ENCODE results near the gene CYB5R4. TPM values are rescaled to one million over a fixed set of nuclear protein-coding genes. Genes with fewer than 3 reads are reported as not detected.

The CYB5R4 gene
- total RNA-seq, 1 donor from 2014 or later: 37.3 TPM

DNA sequence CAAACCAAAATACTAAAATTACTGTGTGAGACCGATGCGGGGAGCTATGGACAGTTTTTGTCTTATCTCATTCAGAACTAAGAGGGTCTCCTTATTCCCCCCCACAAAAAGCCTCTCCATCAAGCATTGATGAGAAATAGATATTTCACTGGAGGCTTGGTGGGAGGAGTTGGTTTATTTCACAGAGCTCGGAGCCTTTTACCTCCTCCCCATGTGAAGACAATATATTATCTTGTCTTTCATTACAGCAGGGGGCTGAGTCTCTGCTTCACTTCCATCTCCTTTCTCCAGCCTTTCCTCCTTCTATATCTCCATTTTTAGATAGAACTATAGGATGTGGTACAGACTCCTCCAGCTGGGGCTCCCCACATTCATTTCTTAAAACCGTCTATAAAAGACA lies 144.2 kb downstream of the CYB5R4 start:
- H3K4me3 Mint-ChIP-seq: no peak overlapping the region
- H3K27ac Mint-ChIP-seq: no peak overlapping the region
- POLR2A ChIA-PET: no interaction called here
- DNase-seq (no peak), ATAC-seq (ENCODE audit: low read depth) (no peak)
- CTCF ChIA-PET: no interaction called here
- peaks cover 8% of the 10 kb centered on the region for H3K27me3 Mint-ChIP-seq
- H3K4me1 Mint-ChIP-seq: no peaks in the 10 kb centered on the region
- no peaks in the 10 kb centered on the region for H3K9me3 Mint-ChIP-seq
- intact Hi-C loops (cut with micrococcal nuclease): no loop called here
- H3K36me3 Mint-ChIP-seq (ENCODE audit: low read depth): no peaks in the 10 kb centered on the region
- TF ChIP-seq, protein P1, sequence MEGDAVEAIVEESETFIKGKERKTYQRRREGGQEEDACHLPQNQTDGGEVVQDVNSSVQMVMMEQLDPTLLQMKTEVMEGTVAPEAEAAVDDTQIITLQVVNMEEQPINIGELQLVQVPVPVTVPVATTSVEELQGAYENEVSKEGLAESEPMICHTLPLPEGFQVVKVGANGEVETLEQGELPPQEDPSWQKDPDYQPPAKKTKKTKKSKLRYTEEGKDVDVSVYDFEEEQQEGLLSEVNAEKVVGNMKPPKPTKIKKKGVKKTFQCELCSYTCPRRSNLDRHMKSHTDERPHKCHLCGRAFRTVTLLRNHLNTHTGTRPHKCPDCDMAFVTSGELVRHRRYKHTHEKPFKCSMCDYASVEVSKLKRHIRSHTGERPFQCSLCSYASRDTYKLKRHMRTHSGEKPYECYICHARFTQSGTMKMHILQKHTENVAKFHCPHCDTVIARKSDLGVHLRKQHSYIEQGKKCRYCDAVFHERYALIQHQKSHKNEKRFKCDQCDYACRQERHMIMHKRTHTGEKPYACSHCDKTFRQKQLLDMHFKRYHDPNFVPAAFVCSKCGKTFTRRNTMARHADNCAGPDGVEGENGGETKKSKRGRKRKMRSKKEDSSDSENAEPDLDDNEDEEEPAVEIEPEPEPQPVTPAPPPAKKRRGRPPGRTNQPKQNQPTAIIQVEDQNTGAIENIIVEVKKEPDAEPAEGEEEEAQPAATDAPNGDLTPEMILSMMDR (IDR thresholded peaks at IDR 0.05): no peak

DNA sequence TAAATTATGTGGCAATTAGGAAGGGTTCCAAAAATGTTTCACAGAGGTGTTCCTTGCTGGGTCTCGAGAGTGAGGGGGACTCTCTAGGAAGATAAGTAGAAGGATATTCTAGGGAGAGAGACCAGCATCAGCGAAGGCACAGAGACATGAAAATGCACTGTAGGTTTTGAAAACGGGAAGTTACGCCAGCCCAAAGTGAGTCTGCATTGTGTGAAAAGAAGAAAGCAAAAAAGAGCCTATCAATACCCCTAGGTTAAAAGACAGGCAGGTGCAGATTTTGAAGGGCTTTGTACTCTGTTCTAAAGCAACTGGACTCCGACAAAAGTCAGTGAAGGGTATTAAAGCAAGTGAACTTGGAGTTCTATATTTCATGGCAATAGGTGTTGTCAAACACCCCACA lies 148.4 kb downstream of the CYB5R4 start:
- CTCF ChIA-PET: no interaction called here
- Mint-ChIP-seq H3K36me3 (ENCODE audit: low read depth) (no peaks in the 10 kb centered on the region), H3K27ac (no peak overlapping the region), H3K9me3 (no peaks in the 10 kb centered on the region), H3K4me1 (no peaks in the 10 kb centered on the region), H3K27me3 (peaks cover 12% of the 10 kb centered on the region), H3K4me3 (no peak overlapping the region)
- TF ChIP-seq, protein P1 (IDR thresholded peaks at IDR 0.05): no peak
- intact Hi-C loops (cut with micrococcal nuclease): no loop called here
- POLR2A ChIA-PET: no interaction called here
- ATAC-seq (ENCODE audit: low read depth): no peak
- DNase-seq: no peak

DNA sequence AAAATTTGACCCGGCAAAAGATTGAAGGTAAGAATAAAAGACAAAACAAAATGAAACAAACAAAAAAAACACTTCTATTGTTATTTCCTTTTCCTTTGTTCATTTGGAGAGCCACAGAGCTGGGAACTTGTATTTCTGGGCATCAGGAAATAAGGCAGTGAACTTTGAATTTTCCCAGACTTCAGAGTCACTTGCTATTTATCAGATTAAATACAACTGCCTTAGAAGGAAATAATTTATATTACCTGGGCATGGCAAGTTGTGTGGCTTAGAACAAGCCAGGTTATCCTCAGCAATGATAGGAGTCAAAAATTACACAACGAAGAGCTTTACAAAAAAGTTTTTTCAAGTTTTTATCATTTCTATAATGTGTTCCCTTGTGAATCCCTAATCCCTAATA lies 153.9 kb downstream of the CYB5R4 start:
- H3K4me1 Mint-ChIP-seq: no peaks in the 10 kb centered on the region
- no peaks in the 10 kb centered on the region for H3K36me3 Mint-ChIP-seq (ENCODE audit: low read depth)
- H3K27me3 Mint-ChIP-seq: peaks cover 4% of the 10 kb centered on the region
- DNase-seq (no peak), ATAC-seq (ENCODE audit: low read depth) (no peak)
- H3K4me3 Mint-ChIP-seq: no peak overlapping the region
- H3K9me3 Mint-ChIP-seq: no peaks in the 10 kb centered on the region
- intact Hi-C loops (cut with micrococcal nuclease): no loop called here
- H3K27ac Mint-ChIP-seq: no peak overlapping the region
- ChIA-PET POLR2A (no interaction called here), CTCF (no interaction called here)
- TF ChIP-seq, protein P1 (IDR thresholded peaks at IDR 0.05): no peak

DNA sequence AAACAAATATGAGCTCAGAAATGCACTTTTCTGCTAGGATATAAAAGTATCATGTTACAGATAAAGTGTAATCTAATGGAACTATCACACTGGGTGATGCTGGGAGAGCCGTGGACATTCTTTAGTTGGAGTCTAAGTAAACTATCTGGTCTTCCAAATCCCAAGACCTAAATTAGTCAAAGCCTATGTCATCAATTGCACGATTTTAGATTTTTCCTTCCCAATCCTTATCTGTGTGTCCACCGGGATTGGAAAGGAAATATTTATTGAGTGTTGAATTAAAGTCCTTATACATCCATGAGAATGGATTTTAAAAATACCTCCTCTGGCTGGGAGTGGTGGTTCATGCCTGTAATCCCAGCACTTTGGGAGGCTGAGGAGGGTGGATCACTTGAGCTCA lies 154.4 kb downstream of the CYB5R4 start:
- ChIA-PET POLR2A (no interaction called here), CTCF (no interaction called here)
- Mint-ChIP-seq H3K4me1 (no peaks in the 10 kb centered on the region), H3K4me3 (no peak overlapping the region), H3K9me3 (no peaks in the 10 kb centered on the region), H3K27ac (no peak overlapping the region), H3K27me3 (peaks cover 6% of the 10 kb centered on the region), H3K36me3 (ENCODE audit: low read depth) (no peaks in the 10 kb centered on the region)
- no peak for ATAC-seq (ENCODE audit: low read depth)
- intact Hi-C loops (cut with micrococcal nuclease): no loop called here
- TF ChIP-seq, protein P1 (IDR thresholded peaks at IDR 0.05): no peak
- no peak for DNase-seq

DNA sequence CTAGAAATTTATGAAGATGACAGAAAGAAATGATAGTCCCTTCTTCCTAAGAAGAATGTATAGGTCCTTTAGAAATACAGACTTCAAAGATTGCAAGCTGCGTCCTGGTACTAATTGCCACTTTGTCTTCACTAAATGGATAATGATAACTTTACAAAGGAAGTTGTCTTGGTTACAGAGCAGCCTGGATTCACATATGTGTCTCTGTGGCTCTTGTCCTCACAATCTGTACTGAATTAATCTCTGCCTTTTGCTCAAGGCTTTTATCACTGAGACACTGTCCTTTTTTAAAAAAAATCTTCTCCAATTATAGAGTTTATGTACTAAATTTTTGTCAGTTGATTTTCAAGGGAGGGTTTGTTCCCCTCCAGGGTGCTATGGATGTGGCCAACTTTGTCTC lies 156.5 kb downstream of the CYB5R4 start:
- Mint-ChIP-seq H3K27ac (no peak overlapping the region), H3K9me3 (no peaks in the 10 kb centered on the region), H3K4me1 (no peaks in the 10 kb centered on the region), H3K36me3 (ENCODE audit: low read depth) (no peaks in the 10 kb centered on the region), H3K4me3 (no peak overlapping the region), H3K27me3 (peaks cover 6% of the 10 kb centered on the region)
- CTCF ChIA-PET: no interaction called here
- POLR2A ChIA-PET: no interaction called here
- TF ChIP-seq, protein P1 (IDR thresholded peaks at IDR 0.05): no peak
- intact Hi-C loops (cut with micrococcal nuclease): no loop called here
- DNase-seq (no peak), ATAC-seq (ENCODE audit: low read depth) (no peak)

Other genes starting within 250 kb of the CYB5R4 start
- not detected in 2 replicates for gene SNAP91, start 150.6 kb upstream of the CYB5R4 start, total RNA-seq
- gene RIPPLY2, start 6.3 kb upstream of the CYB5R4 start, total RNA-seq: not detected in 2 replicates
- not detected in 2 replicates for gene MRAP2, start 174.1 kb downstream of the CYB5R4 start, total RNA-seq